Peyer's patch (tissue), 4 donors: Measurements from ENCODE around the gene TIFAB.

ENCODE experiments used
- CTCF ChIP-seq, 6 experiments: fragments of 450-650 bp in 4 of 6; fragments of 200-600 bp in 2 of 6; sonication (generic) in 1 of 6; IDR thresholded peaks; one replicate each; pipeline ENCODE4 v1.5.1; 2017 to 2019; ENCODE audit warnings: antibody characterized with exemption in 6 of 6, mild to moderate bottlenecking in 3 of 6, moderate library complexity in 1 of 6
- POLR2A ChIP-seq, 2 donors: fragments of 450-650 bp; IDR thresholded peaks; one replicate each; pipeline ENCODE4 v1.5.1; 2017; ENCODE audit warnings: antibody characterized with exemption in 2 of 2, mild to moderate bottlenecking in 2 of 2, moderate library complexity in 2 of 2

- TF ChIP-seq POLR2A (IDR thresholded peaks at IDR 0.05) (no peak), CTCF (IDR thresholded peaks at IDR 0.05) (no peak)
These were observed 22.6 kb downstream of the TIFAB start for GRCh38 chr5:135429301-135430134.
